Activated T-cell treated with anti-CD3 and anti-CD28 coated beads for 48 hours (primary cell): ENCODE data around the gene TRAPPC3L.
A peak's percentile ranks its signal among the peaks of the same experiment; 100 is the strongest.

Experiments
- DNase-seq: peaks from one replicate; pipeline ENCODE4 v3.0.0-alpha.2; 2020; ENCODE audit warnings: low read depth

The TRAPPC3L gene

GRCh38 chr6:116545651-116546050 is at the start of gene TRAPPC3L:
Gene TRAPPC3L (minus strand): TSS chr6:116545684. CDS start chr6:116545514, 170 bp downstream.
- DNase-seq = no peak

GRCh38 chr6:116595247-116595646 is 49.8 kb upstream of the TRAPPC3L start:
- no peak for DNase-seq

GRCh38 chr6:116586738-116587137 is 41.3 kb upstream of the TRAPPC3L start:
- DNase-seq = no peak

- DNase-seq = no peak
These were observed 40.8 kb upstream of the TRAPPC3L start for GRCh38 chr6:116586276-116586675.

- no peak for DNase-seq
These were observed 34.7 kb upstream of the TRAPPC3L start for GRCh38 chr6:116580198-116580597.

GRCh38 chr6:116579143-116579542 is 33.7 kb upstream of the TRAPPC3L start:
- no peak for DNase-seq

GRCh38 chr6:116578335-116578734 is 32.9 kb upstream of the TRAPPC3L start:
- DNase-seq = no peak

- DNase-seq = no peak
These were observed 32.0 kb upstream of the TRAPPC3L start for GRCh38 chr6:116577486-116577885.

- no peak for DNase-seq
These were observed 29.7 kb upstream of the TRAPPC3L start for GRCh38 chr6:116575227-116575626.

- DNase-seq = no peak
These were observed 26.7 kb upstream of the TRAPPC3L start for GRCh38 chr6:116572162-116572561.

- no peak for DNase-seq
These were observed 26.2 kb upstream of the TRAPPC3L start for GRCh38 chr6:116571683-116572000.

- peak; percentile 96 for DNase-seq
These were observed 25.6 kb upstream of the TRAPPC3L start, which contains the start of gene RWDD1 for GRCh38 chr6:116570856-116571682. Gene RWDD1 (plus strand): TSS chr6:116571504. CDS start chr6:116571583, 79 bp downstream.

GRCh38 chr6:116568821-116569755 is 23.6 kb upstream of the TRAPPC3L start:
- DNase-seq = no peak

GRCh38 chr6:116568111-116568510 is 22.6 kb upstream of the TRAPPC3L start:
- no peak for DNase-seq

GRCh38 chr6:116564921-116565872 is 19.7 kb upstream of the TRAPPC3L start:
- no peak for DNase-seq

- DNase-seq = no peak
These were observed 18.8 kb upstream of the TRAPPC3L start for GRCh38 chr6:116564311-116564710.

GRCh38 chr6:116563830-116564229 is 18.3 kb upstream of the TRAPPC3L start:
- DNase-seq = no peak

- no peak for DNase-seq
These were observed 17.1 kb upstream of the TRAPPC3L start for GRCh38 chr6:116562614-116563013.

GRCh38 chr6:116562019-116562403 is 16.5 kb upstream of the TRAPPC3L start:
- DNase-seq = no peak

GRCh38 chr6:116561377-116562018 is 16.0 kb upstream of the TRAPPC3L start:
- DNase-seq = peak; percentile 39

- no peak for DNase-seq
These were observed 14.6 kb upstream of the TRAPPC3L start for GRCh38 chr6:116560130-116560529.
